ENCODE measurements around the gene SEMA4A.

Gene SEMA4A

DNA sequence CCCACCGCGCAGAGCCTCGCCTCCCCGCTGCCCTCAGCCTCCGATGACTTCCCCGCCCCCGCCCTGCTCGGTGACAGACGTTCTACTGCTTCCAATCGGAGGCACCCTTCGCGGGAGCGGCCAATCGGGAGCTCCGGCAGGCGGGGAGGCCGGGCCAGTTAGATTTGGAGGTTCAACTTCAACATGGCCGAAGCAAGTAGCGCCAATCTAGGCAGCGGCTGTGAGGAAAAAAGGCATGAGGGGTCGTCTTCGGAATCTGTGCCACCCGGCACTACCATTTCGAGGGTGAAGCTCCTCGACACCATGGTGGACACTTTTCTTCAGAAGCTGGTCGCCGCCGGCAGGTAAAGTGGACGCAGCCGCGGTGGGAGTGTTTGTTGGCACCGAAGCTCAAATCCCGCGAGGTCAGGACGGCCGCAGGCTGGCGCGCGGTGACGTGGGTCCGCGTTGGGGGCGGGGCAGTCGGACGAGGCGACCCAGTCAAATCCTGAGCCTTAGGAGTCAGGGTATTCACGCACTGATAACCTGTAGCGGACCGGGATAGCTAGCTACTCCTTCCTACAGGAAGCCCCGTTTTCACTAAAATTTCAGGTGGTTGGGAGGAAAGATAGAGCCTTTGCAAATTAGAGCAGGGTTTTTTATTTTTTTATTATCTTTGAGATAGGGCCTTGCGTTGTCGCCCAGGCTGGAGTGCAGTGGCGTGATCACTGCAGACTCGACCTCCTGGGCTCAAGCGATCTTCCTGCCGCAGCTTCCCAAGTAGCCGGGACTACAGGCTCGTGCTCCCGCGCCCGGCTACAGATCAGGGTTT, 59.7 kb downstream of the SEMA4A start, which contains the start of gene PMF1 (continued):
- TF ChIP-seq ZNF10 (tag by site-specific recombination; IDR thresholded peaks at IDR 0.05) (peak; percentile 99), SALL2 (tag by site-specific recombination; IDR thresholded peaks at IDR 0.05; ENCODE audit: borderline replicate concordance) (no peak), ZNF140 (tag by site-specific recombination; IDR thresholded peaks at IDR 0.05) (no peak), BCL11B (tag by site-specific recombination; IDR thresholded peaks at IDR 0.05; ENCODE audit: low read depth) (peak; percentile 56; the same call in 1 of the 2 replicates), ZNF121 (tag by site-specific recombination; IDR thresholded peaks at IDR 0.05) (no peak), ZNF621 (tag by site-specific recombination; IDR thresholded peaks at IDR 0.05) (no peak), ZIC2 (tag by site-specific recombination; IDR thresholded peaks at IDR 0.05) (0 out of 2 replicates have a peak, but pooled peaks have one; percentile 54), ZBTB21 (tag by site-specific recombination; IDR thresholded peaks at IDR 0.05) (peak; percentile 64), ZNF23 (tag by site-specific recombination; IDR thresholded peaks at IDR 0.05; ENCODE audit: borderline replicate concordance) (no peak), ZNF2 (tag by site-specific recombination; IDR thresholded peaks at IDR 0.05) (peak; percentile 94), ZNF404 (tag by site-specific recombination; IDR thresholded peaks at IDR 0.05) (no peak), ZNF701 (tag by site-specific recombination; IDR thresholded peaks at IDR 0.05) (no peak), ZNF175 (tag by site-specific recombination; IDR thresholded peaks at IDR 0.05) (no peak), AEBP2 (tag by site-specific recombination; IDR thresholded peaks at IDR 0.05; ENCODE audit: borderline replicate concordance) (no peak), ZNF24 (tag by site-specific recombination; IDR thresholded peaks at IDR 0.05) (peak; percentile 68; the same call in 1 of the 2 replicates), PRDM2 (tag by site-specific recombination; IDR thresholded peaks at IDR 0.05; ENCODE audit: borderline replicate concordance) (no peak), ZFHX2 (tag by site-specific recombination; conservative IDR thresholded peaks at IDR 0.05) (peak; percentile 75), MZF1 (tag by site-specific recombination; IDR thresholded peaks at IDR 0.05; ENCODE audit: borderline replicate concordance) (no peak), SETDB1 (IDR thresholded peaks at IDR 0.05; ENCODE audit: insufficient read length, low read length) (no peak), ZNF138 (tag by site-specific recombination; IDR thresholded peaks at IDR 0.05; ENCODE audit: borderline replicate concordance) (no peak), ZNF394 (tag by site-specific recombination; IDR thresholded peaks at IDR 0.05; ENCODE audit: borderline replicate concordance) (peak; percentile 91), ZNF664 (tag by site-specific recombination; IDR thresholded peaks at IDR 0.05) (no peak), KLF9 (tag by site-specific recombination; IDR thresholded peaks at IDR 0.05; ENCODE audit: low read depth) (peak; percentile 87), ZNF169 (tag by site-specific recombination; IDR thresholded peaks at IDR 0.05) (no peak), ZSCAN30 (tag by site-specific recombination; IDR thresholded peaks at IDR 0.05) (no peak), ZFP37 (tag by site-specific recombination; IDR thresholded peaks at IDR 0.05) (peak; percentile 70; the same call in 1 of the 2 replicates)
- TF ChIP-seq, protein P1, sequence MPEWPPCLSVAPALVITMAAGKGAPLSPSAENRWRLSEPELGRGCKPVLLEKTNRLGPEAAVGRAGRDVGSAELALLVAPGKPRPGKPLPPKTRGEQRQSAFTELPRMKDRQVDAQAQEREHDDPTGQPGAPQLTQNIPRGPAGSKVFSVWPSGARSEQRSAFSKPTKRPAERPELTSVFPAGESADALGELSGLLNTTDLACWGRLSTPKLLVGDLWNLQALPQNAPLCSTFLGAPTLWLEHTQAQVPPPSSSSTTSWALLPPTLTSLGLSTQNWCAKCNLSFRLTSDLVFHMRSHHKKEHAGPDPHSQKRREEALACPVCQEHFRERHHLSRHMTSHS (tag by site-specific recombination; IDR thresholded peaks at IDR 0.05), result no peak
- TF ChIP-seq, protein P2, sequence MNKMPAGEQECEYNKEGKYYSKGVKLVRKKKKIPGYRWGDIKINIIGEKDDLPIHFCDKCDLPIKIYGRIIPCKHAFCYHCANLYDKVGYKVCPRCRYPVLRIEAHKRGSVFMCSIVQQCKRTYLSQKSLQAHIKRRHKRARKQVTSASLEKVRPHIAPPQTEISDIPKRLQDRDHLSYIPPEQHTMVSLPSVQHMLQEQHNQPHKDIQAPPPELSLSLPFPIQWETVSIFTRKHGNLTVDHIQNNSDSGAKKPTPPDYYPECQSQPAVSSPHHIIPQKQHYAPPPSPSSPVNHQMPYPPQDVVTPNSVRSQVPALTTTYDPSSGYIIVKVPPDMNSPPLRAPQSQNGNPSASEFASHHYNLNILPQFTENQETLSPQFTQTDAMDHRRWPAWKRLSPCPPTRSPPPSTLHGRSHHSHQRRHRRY (tag by site-specific recombination; IDR thresholded peaks at IDR 0.05), result no peak

All from HEK293 (cell line).